HepG2 (cell line): ENCODE results near the gene NR2F1-AS1. TPM values are rescaled to one million over a fixed set of nuclear protein-coding genes. Genes with fewer than 3 reads are reported as not detected.

Experiments
- ATAC-seq: fragments of 200-7000 bp; cut with Tn5 transposase; 3 replicates; pipeline ENCODE4 v1.9.1; 2020; ENCODE audit warnings: mild to moderate bottlenecking, moderate library complexity
- BruUV-seq: library from RNA; stranded (reverse); fragments of 400-500 nt; replicated peaks from 2 replicates; lab custom pipeline; 2021; lab: Mats Ljungman, UMichigan
- CTCF ChIA-PET: fragments of 300-600 bp; formaldehyde crosslinking; extraction: SDS; loops from one replicate; lab custom pipeline; 2021; ENCODE audit warnings: low total read pairs, inconsistent platforms, low intra/inter-chr PET ratio; lab: Yijun Ruan, JAX
- POLR2A ChIA-PET: fragments of 350-600 bp; sonication (Branson Sonifier 250); formaldehyde crosslinking; loops from one replicate; lab custom pipeline; 2020; ENCODE audit warnings: antibody characterized with exemption, inconsistent platforms; lab: Yijun Ruan, JAX
- DNase-seq: peaks from one replicate; pipeline ENCODE4 v3.0.0-alpha.2; 2015; ENCODE audit warnings: low spot score
- FAIRE-seq: peaks from 3 replicates; lab custom pipeline; 2011; peaks lifted over from hg19 to GRCh38; lab: Jason Lieb, UNC
- H2AFZ ChIP-seq: one replicate; pipeline ENCODE4 v1.6.1; 2011; ENCODE audit warnings: low read length, inconsistent platforms
- H3K27ac ChIP-seq: fragments of 300-600 bp; 3 replicates; pipeline ENCODE4 v1.8.0; 2011; ENCODE audit warnings: mixed run types, mild to moderate bottlenecking, mixed read lengths, low read length, inconsistent platforms; ENCODE audit not compliant: insufficient read depth; ENCODE audit errors: extremely low read length
- H3K27me3 ChIP-seq, 2 experiments: fragments of 200-600 bp in 1 of 2; 2 replicates in 1 of 2; 3 replicates in 1 of 2; pipeline versions ENCODE4 v1.6.0 to v1.8.0; 2011; ENCODE audit warnings: low read length in 2 of 2, mild to moderate bottlenecking in 2 of 2, moderate library complexity in 2 of 2, inconsistent platforms in 1 of 2; ENCODE audit not compliant: insufficient read depth in 2 of 2, control insufficient read depth in 1 of 2
- H3K36me3 ChIP-seq, 2 experiments: fragments of 200-600 bp in 1 of 2; replicated peaks in 1 of 2; 2 replicates in 1 of 2; 3 replicates in 1 of 2; pipeline versions ENCODE4 v1.5.1 to v1.8.0; 2011; ENCODE audit warnings: low read length in 2 of 2, inconsistent platforms in 1 of 2; ENCODE audit not compliant: insufficient read depth in 2 of 2, control insufficient read depth in 1 of 2
- H3K4me1 ChIP-seq: 2 replicates; pipeline ENCODE4 v1.5.1; 2012; ENCODE audit warnings: low read length, inconsistent platforms; ENCODE audit not compliant: insufficient read depth
- H3K4me2 ChIP-seq: 2 replicates; pipeline ENCODE4 v1.6.0; 2011; ENCODE audit warnings: low read depth, low read length, inconsistent platforms
- H3K4me3 ChIP-seq, 3 experiments: fragments of 200-600 bp in 1 of 3; sonication (generic), shearing (Covaris generic) in 1 of 3; replicated peaks in 1 of 3; 2 replicates each; pipeline ENCODE4 v1.5.1; 2011 to 2016; ENCODE audit warnings: low read length in 3 of 3, inconsistent platforms in 2 of 3, low read depth in 2 of 3, mild to moderate bottlenecking in 2 of 3, control low read depth in 1 of 3, mixed read lengths in 1 of 3; ENCODE audit not compliant: insufficient read depth in 1 of 3
- H3K79me2 ChIP-seq: one replicate; pipeline ENCODE4 v1.6.1; 2011; ENCODE audit warnings: low read length, inconsistent platforms; ENCODE audit not compliant: insufficient read depth
- H3K9ac ChIP-seq: 2 replicates; pipeline ENCODE4 v1.6.0; 2011; ENCODE audit warnings: mild to moderate bottlenecking, low read depth, low read length, inconsistent platforms; ENCODE audit not compliant: insufficient read depth
- H3K9me3 ChIP-seq: 2 replicates; pipeline ENCODE4 v1.5.1; 2012; ENCODE audit warnings: mild to moderate bottlenecking, low read length
- H4K20me1 ChIP-seq: 2 replicates; pipeline ENCODE4 v1.6.0; 2011; ENCODE audit warnings: inconsistent platforms, mild to moderate bottlenecking, low read length, moderate library complexity; ENCODE audit not compliant: insufficient read depth
- ATAD3A ChIP-seq: sonication (generic); formaldehyde crosslinking; IDR thresholded peaks from 2 replicates; pipeline ENCODE4 v1.4.0; 2020; ENCODE audit warnings: missing genetic modification reagents
- CENPX ChIP-seq: sonication (generic); formaldehyde crosslinking; IDR thresholded peaks from 2 replicates; pipeline ENCODE4 v1.9.0; 2021; ENCODE audit warnings: mild to moderate bottlenecking, missing genetic modification reagents, moderate library complexity
- FOXM1 ChIP-seq: sonication (generic); formaldehyde crosslinking; IDR thresholded peaks from 2 replicates; pipeline ENCODE4 v1.5.0; 2020; ENCODE audit warnings: missing genetic modification reagents
- HMGA1 ChIP-seq: sonication (generic); formaldehyde crosslinking; conservative IDR thresholded peaks from 2 replicates; pipeline ENCODE4 v1.4.0; 2020; ENCODE audit warnings: missing genetic modification reagents
- KLF15 ChIP-seq: sonication (generic); formaldehyde crosslinking; IDR thresholded peaks from 2 replicates; pipeline ENCODE4 v1.8.1; 2023; ENCODE audit warnings: borderline replicate concordance, mild to moderate bottlenecking, inconsistent platforms, missing genetic modification reagents, mixed read lengths
- SIN3B ChIP-seq: fragments of 150-350 bp; IDR thresholded peaks from 2 replicates; pipeline ENCODE4 v1.6.1; 2014; ENCODE audit warnings: low read length
- ZFP62 ChIP-seq: sonication (generic); formaldehyde crosslinking; IDR thresholded peaks from 2 replicates; pipeline ENCODE4 v1.4.0; 2020; ENCODE audit warnings: missing genetic modification reagents
- ZSCAN31 ChIP-seq: sonication (generic); formaldehyde crosslinking; IDR thresholded peaks from 2 replicates; pipeline ENCODE4 v1.5.0; 2020; ENCODE audit warnings: low read depth, mild to moderate bottlenecking, missing genetic modification reagents
- WGBS: methylation state at CpG from one replicate; pipeline ENCODE4 v1.1.6; 2017; ENCODE audit warnings: low lambda C conversion rate; 5-methylcytosine and 5-hydroxymethylcytosine counted together
- in situ Hi-C: cut with HindIII; loops from 2 replicates; pipeline ENCODE4 v1.10.0; 2017; ENCODE audit warnings: low pct_unique_long_range_greater_than_20kb; ENCODE audit not compliant: extremely low pct_ligation_motif_present
- intact Hi-C: fragments of 100-400 bp; cut with micrococcal nuclease; formaldehyde crosslinking; loops from one replicate; pipeline ENCODE4 v1.10.0; 2022; ENCODE audit not compliant: unreplicated experiment
- polyA plus RNA-seq, 8 experiments: library from polyadenylated mRNA; depleted of rRNA in 3 of 8; stranded (reverse) in 7 of 8; unstranded in 1 of 8; fragments of >200 nt; fragmentation: Illumina TruSeq in 4 of 8; extraction: Trizol in 4 of 8; gene quantifications; 2 replicates each; pipeline versions ENCODE4 v1.2.1 to v1.2.3, GENCODE V29; 2011 to 2016; ENCODE audit warnings: low read depth in 4 of 8, missing spikeins in 1 of 8, mixed read lengths in 1 of 8; ENCODE audit not compliant: insufficient read depth in 1 of 8
- total RNA-seq, 5 experiments: library from RNA; depleted of rRNA; stranded (reverse); fragments of >200 nt; fragmentation: Illumina TruSeq; extraction: Trizol; gene quantifications; 2 replicates each; pipeline ENCODE4 v1.2.3, GENCODE V29; 2016; ENCODE audit warnings: low read depth in 1 of 5

Gene NR2F1-AS1
- total and polyA plus RNA-seq, 2 of the 13 experiments (the other 11 are each of a cell fraction or from before 2014, with no cell fraction given), result 2.8 TPM

- TF ChIP-seq HMGA1 (CRISPR knock-in tag) (no peak), KLF15 (no peak), ZFP62 (CRISPR knock-in tag) (no peak), CENPX (no peak), FOXM1 (CRISPR knock-in tag) (no peak), ATAD3A (CRISPR knock-in tag) (no peak), SIN3B (no peak), ZSCAN31 (CRISPR knock-in tag) (no peak)
Measured at GRCh38 chr5:93574491-93575305, 6.3 kb downstream of the NR2F1-AS1 start.

More at GRCh38 chr5:93574491-93575305, 6.3 kb downstream of the NR2F1-AS1 start:
- no peak overlapping the region for H3K4me2 ChIP-seq
- no peak overlapping the region for H3K9ac ChIP-seq
- ATAC-seq, result no peak
- H3K79me2 ChIP-seq, result no peaks in the 10 kb centered on the region
- no TSS peak for BruUV-seq
- 70% methylated on average over 12 of the region's 12 CpGs for WGBS
- in situ Hi-C loops, result no loop called here
- no peak for FAIRE-seq
- peaks cover 26% of the 10 kb centered on the region for H3K4me1 ChIP-seq
- peaks cover 3% of the 10 kb centered on the region for H4K20me1 ChIP-seq
- ChIA-PET POLR2A (no interaction called here), CTCF (no interaction called here)
- H3K4me3 ChIP-seq, result no peak overlapping the region
- no peaks in the 10 kb centered on the region for H3K36me3 ChIP-seq
- no peak overlapping the region for H3K27ac ChIP-seq
- intact Hi-C loops, result loop anchor here (5.0 kb wide), 1 partner anchor 897 kb away; no protein-coding TSS in a partner anchor
- peaks cover 8 to 31% of the 10 kb centered on the region in 2 experiments; a peak in 4 of 5 replicates for H3K27me3 ChIP-seq
- no peak overlapping the region for H2AFZ ChIP-seq
- DNase-seq, result no peak
- no peaks in the 10 kb centered on the region for H3K9me3 ChIP-seq
